Gastrocnemius medialis (tissue), 4 donors: Measurements from ENCODE around the gene SMYD3. TPM values are rescaled to one million over a fixed set of nuclear protein-coding genes. Genes with fewer than 3 reads are reported as not detected.

ENCODE experiments used
- ATAC-seq, 2 donors: fragments of 150-250 bp; one replicate each; pipeline ENCODE4 v1.9.1; 2016
- DNase-seq, 2 donors: peaks; one replicate each; pipeline ENCODE4 v3.0.0-alpha.2; 2019
- H3K27ac ChIP-seq, 4 donors: fragments of 200-600 bp; sonication (generic); 1 replicate in 1 of 4; 2 replicates in 3 of 4; pipeline ENCODE4 v1.5.1; 2016 to 2018; ENCODE audit warnings: mild to moderate bottlenecking in 2 of 4, moderate library complexity in 1 of 4
- H3K27me3 ChIP-seq, 3 donors: fragments of 200-600 bp; sonication (generic) in 2 of 3; 1 replicate in 1 of 3; 2 replicates in 2 of 3; pipeline versions ENCODE4 v1.5.1 to v1.6.0; 2016 to 2019; ENCODE audit warnings: mild to moderate bottlenecking in 1 of 3, moderate library complexity in 1 of 3
- H3K36me3 ChIP-seq, 2 donors: fragments of 200-600 bp; sonication (generic) in 1 of 2; one replicate each; pipeline ENCODE4 v1.5.1; 2017 to 2018
- H3K4me1 ChIP-seq, 2 donors: fragments of 200-600 bp; sonication (generic) in 1 of 2; one replicate each; pipeline ENCODE4 v1.5.1; 2016 to 2017; ENCODE audit warnings: mild to moderate bottlenecking in 2 of 2
- H3K4me3 ChIP-seq, 4 donors: fragments of 200-600 bp; sonication (generic) in 3 of 4; 1 replicate in 1 of 4; 2 replicates in 3 of 4; pipeline ENCODE4 v1.5.1; 2016 to 2019; ENCODE audit warnings: mild to moderate bottlenecking in 2 of 4
- H3K9me3 ChIP-seq, 3 donors: fragments of 200-600 bp; sonication (generic) in 2 of 3; 1 replicate in 1 of 3; 2 replicates in 2 of 3; pipeline ENCODE4 v1.5.1; 2016 to 2019
- POLR2A ChIP-seq, 2 donors: fragments of 450-650 bp; IDR thresholded peaks; one replicate each; pipeline ENCODE4 v1.6.1; 2017; ENCODE audit warnings: antibody characterized with exemption in 2 of 2, mild to moderate bottlenecking in 2 of 2, moderate library complexity in 2 of 2
- in situ Hi-C, 4 donors: fragments of 200-750 bp; cut with MboI; loops; one replicate each; pipeline versions ENCODE4 v1.15.0 to v1.8.0; 2017; ENCODE audit warnings: low sequenced_read_pairs in 4 of 4
- intact Hi-C: fragments of 100-400 bp; cut with DNase I; formaldehyde crosslinking; loops from one replicate; pipeline ENCODE4 v1.15.1; 2023; ENCODE audit warnings: low total_unique reads
- total RNA-seq, 4 donors: library from RNA; depleted of rRNA; stranded (reverse); fragments of >200 nt; gene quantifications; one replicate each; pipeline versions ENCODE4 v1.1.0 to v1.2.3, GENCODE V29; 2016
- TF ChIP-seq, protein P1 (sequence below), 5 experiments: fragments of 450-650 bp in 3 of 5; fragments of 200-600 bp in 2 of 5; sonication (generic) in 2 of 5; IDR thresholded peaks in 4 of 5; conservative IDR thresholded peaks in 1 of 5; 1 replicate in 4 of 5; 2 replicates in 1 of 5; pipeline ENCODE4 v1.5.1; 2016 to 2019; ENCODE audit warnings: antibody characterized with exemption in 5 of 5, mild to moderate bottlenecking in 3 of 5, moderate library complexity in 3 of 5

The SMYD3 gene
- total RNA-seq, 4 donors from 2014 or later, result 4.4 to 10.3 (median 6.3) TPM

DNA sequence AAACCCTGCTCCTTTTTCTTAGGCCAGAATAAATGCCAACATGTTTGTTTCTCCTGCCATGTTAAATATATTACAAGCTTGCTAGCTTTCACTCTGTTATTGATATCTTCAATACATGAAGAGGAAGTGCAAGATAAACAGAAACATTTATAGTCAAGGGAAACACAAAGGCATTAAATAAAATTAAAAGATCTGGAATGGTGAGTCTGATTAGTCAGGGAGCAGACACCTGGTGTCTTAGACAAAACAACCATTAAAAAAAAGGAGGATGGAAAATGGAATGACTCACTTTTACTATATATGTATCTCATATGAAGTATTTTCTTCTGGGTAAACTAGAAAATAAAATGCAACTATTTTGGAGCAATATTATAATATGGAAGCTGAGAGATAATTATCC lies 123.3 kb downstream of the SMYD3 start:
- DNase-seq, result no peak
- Histone ChIP-seq H3K4me1 (no peaks in the 10 kb centered on the region), H3K27me3 (no peaks in the 10 kb centered on the region), H3K4me3 (no peak overlapping the region), H3K36me3 (no peaks in the 10 kb centered on the region), H3K9me3 (no peaks in the 10 kb centered on the region), H3K27ac (no peak overlapping the region)
- no peak for TF ChIP-seq POLR2A (IDR thresholded peaks at IDR 0.05)
- TF ChIP-seq, protein P1, sequence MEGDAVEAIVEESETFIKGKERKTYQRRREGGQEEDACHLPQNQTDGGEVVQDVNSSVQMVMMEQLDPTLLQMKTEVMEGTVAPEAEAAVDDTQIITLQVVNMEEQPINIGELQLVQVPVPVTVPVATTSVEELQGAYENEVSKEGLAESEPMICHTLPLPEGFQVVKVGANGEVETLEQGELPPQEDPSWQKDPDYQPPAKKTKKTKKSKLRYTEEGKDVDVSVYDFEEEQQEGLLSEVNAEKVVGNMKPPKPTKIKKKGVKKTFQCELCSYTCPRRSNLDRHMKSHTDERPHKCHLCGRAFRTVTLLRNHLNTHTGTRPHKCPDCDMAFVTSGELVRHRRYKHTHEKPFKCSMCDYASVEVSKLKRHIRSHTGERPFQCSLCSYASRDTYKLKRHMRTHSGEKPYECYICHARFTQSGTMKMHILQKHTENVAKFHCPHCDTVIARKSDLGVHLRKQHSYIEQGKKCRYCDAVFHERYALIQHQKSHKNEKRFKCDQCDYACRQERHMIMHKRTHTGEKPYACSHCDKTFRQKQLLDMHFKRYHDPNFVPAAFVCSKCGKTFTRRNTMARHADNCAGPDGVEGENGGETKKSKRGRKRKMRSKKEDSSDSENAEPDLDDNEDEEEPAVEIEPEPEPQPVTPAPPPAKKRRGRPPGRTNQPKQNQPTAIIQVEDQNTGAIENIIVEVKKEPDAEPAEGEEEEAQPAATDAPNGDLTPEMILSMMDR (IDR thresholded peaks at IDR 0.05 in 4 of 5, conservative IDR thresholded peaks at IDR 0.05 in 1 of 5), result no peak
- intact Hi-C loops (no loop called here), in situ Hi-C loops (no loop called here)
- ATAC-seq, result no peak

DNA sequence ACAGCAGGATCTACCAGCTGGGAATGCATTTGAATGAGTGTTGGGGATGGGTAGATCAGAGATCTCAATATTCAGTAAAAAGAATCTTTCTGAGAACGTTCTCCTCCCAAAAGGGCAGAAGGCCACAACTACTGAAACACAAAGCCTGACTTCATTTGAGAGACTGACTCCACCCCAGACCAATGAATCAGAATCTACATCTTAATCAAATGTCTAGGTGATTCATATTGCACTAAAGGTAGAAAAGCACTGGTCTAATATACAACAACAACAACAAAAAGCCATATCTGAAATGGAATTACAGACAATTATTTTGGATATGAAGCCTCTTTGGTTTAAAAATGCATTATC lies 123.9 kb downstream of the SMYD3 start:
- no peak for ATAC-seq

DNA sequence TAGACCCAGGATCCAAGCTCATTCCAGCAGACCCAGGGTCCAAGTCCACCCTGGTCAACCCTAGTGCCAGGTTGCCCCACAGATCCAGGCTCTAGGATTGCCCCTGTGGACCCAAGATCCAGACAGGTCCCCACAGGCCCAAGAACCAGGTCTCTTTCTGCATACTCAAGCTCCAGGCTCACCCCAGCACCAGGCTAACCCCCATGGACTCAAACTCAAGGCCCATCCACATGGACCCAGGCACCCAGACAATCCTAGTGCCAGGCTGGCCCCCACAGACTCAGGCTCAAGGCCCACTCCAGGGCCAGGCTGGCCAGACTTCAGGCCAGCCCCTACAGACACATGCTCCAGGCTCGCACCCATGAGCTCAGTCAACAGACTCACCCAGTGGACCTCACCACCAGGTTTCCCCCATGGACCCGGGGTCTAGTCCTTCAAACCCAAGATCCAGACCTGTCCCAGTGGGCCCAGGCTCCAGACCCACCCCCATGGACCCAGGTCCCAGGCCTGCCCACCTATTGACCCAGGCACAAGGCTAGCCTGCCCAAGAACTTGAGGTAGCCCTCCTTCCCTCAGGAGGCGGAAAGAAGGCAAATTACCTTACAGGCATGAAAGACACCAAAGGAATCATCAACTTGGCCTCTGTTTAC lies 124.4 kb downstream of the SMYD3 start:
- no peak for TF ChIP-seq POLR2A (IDR thresholded peaks at IDR 0.05)
- TF ChIP-seq, protein P1 (IDR thresholded peaks at IDR 0.05 in 4 of 5, conservative IDR thresholded peaks at IDR 0.05 in 1 of 5), result no peak
- in situ Hi-C loops, result no loop called here
- H3K36me3 ChIP-seq, result no peaks in the 10 kb centered on the region
- intact Hi-C loops, result no loop called here
- H3K4me3 ChIP-seq, result no peak overlapping the region
- no peaks in the 10 kb centered on the region for H3K27me3 ChIP-seq
- no peaks in the 10 kb centered on the region for H3K9me3 ChIP-seq
- no peak overlapping the region for H3K27ac ChIP-seq
- DNase-seq (no peak), ATAC-seq (no peak)
- H3K4me1 ChIP-seq, result no peaks in the 10 kb centered on the region

More for the DNA sequence above, 123.9 kb downstream of the SMYD3 start:
- TF ChIP-seq, protein P1 (IDR thresholded peaks at IDR 0.05 in 4 of 5, conservative IDR thresholded peaks at IDR 0.05 in 1 of 5), result no peak
- TF ChIP-seq POLR2A (IDR thresholded peaks at IDR 0.05), result no peak
- Histone ChIP-seq H3K36me3 (no peaks in the 10 kb centered on the region), H3K4me3 (no peak overlapping the region), H3K4me1 (no peaks in the 10 kb centered on the region), H3K27me3 (no peaks in the 10 kb centered on the region), H3K27ac (no peak overlapping the region), H3K9me3 (no peaks in the 10 kb centered on the region)
- DNase-seq, result no peak
- in situ Hi-C loops, result no loop called here
- intact Hi-C loops, result no loop called here

DNA sequence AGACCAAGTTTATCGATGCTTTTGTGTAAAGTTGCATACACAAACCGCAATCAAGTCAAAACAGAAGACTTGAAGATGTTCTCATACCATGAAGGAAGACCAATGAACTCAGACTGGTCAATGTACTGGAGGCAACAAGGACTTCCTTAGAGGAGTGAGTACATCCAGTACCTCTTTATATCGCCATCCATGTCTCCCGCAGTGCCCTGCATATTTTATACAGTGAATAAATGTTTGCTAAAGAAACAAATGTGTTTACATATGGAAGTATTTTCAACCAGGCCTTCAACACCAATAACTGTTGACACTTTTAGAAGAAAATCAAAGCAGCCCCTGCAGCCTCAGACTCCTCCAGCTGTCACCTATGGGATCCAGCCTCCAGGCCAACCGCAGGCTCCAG lies 125.6 kb downstream of the SMYD3 start:
- Histone ChIP-seq H3K9me3 (no peaks in the 10 kb centered on the region), H3K4me3 (no peak overlapping the region), H3K36me3 (no peaks in the 10 kb centered on the region), H3K27me3 (no peaks in the 10 kb centered on the region), H3K4me1 (no peaks in the 10 kb centered on the region), H3K27ac (no peak overlapping the region)
- TF ChIP-seq POLR2A (IDR thresholded peaks at IDR 0.05), result no peak
- TF ChIP-seq, protein P1 (IDR thresholded peaks at IDR 0.05 in 4 of 5, conservative IDR thresholded peaks at IDR 0.05 in 1 of 5), result no peak
- intact Hi-C loops, result no loop called here
- no peak for ATAC-seq
- in situ Hi-C loops, result no loop called here
- no peak for DNase-seq

DNA sequence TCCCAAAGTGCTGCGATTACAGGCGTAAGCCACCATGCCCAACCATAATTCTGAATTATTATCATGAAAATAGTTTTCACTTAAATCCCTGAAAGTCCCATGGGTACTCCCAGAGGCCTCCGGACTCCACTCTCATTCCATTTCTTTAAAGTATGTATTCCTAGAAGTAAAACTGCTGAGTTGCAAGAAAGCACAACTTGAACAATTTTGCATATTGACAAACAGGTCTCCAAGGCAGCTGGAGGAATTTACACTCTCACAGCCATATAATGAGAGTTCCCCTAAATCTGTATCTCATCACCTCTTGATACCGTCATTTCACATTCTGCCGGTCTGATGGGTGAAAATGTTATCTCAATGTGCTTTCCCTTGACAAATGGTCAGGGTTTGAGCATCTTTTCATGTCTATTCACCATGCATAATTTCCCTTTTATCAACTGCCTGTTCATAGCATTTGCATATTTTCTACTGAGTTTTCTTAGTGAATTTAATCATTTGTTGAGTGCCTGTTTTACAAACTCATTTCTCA lies 129.4 kb downstream of the SMYD3 start:
- TF ChIP-seq, protein P1 (IDR thresholded peaks at IDR 0.05 in 4 of 5, conservative IDR thresholded peaks at IDR 0.05 in 1 of 5), result no peak
- TF ChIP-seq POLR2A (IDR thresholded peaks at IDR 0.05), result no peak
- no peak for DNase-seq
- no peak overlapping the region for H3K4me3 ChIP-seq
- H3K9me3 ChIP-seq, result no peaks in the 10 kb centered on the region
- no peak for ATAC-seq
- H3K27me3 ChIP-seq, result no peaks in the 10 kb centered on the region
- H3K27ac ChIP-seq, result no peak overlapping the region
- intact Hi-C loops, result no loop called here
- H3K4me1 ChIP-seq, result no peaks in the 10 kb centered on the region
- no peaks in the 10 kb centered on the region for H3K36me3 ChIP-seq
- in situ Hi-C loops, result no loop called here
